K562 (cell line): Measurements from ENCODE around the gene KRT25.

Experiments
- FOXA1 ChIP-seq: fragments of 450-650 bp; IDR thresholded peaks from 2 replicates; pipeline ENCODE4 v1.6.1; 2016; ENCODE audit warnings: mild to moderate bottlenecking, borderline replicate concordance
- POLR2A ChIP-seq: fragments of 450-650 bp; conservative IDR thresholded peaks from 2 replicates; pipeline ENCODE4 v1.6.1; 2016
- ZNF644 ChIP-seq: fragments of 200-800 bp; sonication (Bioruptor generic); IDR thresholded peaks from 2 replicates; pipeline ENCODE4 v1.6.1; 2016; ENCODE audit warnings: low read depth, missing genetic modification characterization, missing compliant biosample characterization
- TF ChIP-seq, protein P1 (sequence below), 3 experiments: IDR thresholded peaks in 2 of 3; conservative IDR thresholded peaks in 1 of 3; 2 replicates each; pipeline ENCODE4 v1.5.1; 2011 to 2012; ENCODE audit warnings: low read length in 3 of 3, mild to moderate bottlenecking in 3 of 3, control low read depth in 2 of 3, improper control_type of control experiment in 1 of 3, inconsistent platforms in 1 of 3, low read depth in 1 of 3, mixed read lengths in 1 of 3, moderate library complexity in 1 of 3; ENCODE audit not compliant: insufficient read depth in 2 of 3
- TF ChIP-seq, protein P2 (sequence below): fragments of 450-650 bp; IDR thresholded peaks from 2 replicates; pipeline ENCODE4 v1.6.1; 2018; ENCODE audit not compliant: partially characterized antibody
- TF ChIP-seq, protein P3 (sequence below): fragments of 450-650 bp; IDR thresholded peaks from 2 replicates; pipeline ENCODE4 v1.6.1; 2016; ENCODE audit warnings: low read depth, mild to moderate bottlenecking, moderate library complexity

DNA sequence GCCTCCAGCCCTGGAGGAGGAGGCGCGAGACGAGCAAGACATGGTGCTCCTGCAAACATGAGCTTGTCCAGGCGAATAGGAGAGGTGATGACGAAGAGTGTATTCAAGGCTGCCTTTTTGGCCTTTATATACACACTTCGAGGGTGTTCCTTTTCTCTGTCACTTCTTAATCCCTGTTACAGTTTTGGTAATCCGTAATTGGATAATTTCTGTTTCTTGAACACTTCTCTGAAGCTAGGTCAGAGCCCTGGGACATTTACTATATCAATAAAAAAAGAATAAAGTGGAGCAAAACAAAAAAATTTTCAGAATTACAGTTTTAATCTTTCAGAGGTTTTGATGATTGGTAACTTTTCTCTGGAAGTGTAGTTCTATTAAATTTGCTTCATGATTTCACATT is 51.5 kb downstream of the KRT25 start, which contains the start of gene KRT24:
- TF ChIP-seq, protein P1, sequence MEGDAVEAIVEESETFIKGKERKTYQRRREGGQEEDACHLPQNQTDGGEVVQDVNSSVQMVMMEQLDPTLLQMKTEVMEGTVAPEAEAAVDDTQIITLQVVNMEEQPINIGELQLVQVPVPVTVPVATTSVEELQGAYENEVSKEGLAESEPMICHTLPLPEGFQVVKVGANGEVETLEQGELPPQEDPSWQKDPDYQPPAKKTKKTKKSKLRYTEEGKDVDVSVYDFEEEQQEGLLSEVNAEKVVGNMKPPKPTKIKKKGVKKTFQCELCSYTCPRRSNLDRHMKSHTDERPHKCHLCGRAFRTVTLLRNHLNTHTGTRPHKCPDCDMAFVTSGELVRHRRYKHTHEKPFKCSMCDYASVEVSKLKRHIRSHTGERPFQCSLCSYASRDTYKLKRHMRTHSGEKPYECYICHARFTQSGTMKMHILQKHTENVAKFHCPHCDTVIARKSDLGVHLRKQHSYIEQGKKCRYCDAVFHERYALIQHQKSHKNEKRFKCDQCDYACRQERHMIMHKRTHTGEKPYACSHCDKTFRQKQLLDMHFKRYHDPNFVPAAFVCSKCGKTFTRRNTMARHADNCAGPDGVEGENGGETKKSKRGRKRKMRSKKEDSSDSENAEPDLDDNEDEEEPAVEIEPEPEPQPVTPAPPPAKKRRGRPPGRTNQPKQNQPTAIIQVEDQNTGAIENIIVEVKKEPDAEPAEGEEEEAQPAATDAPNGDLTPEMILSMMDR (IDR thresholded peaks at IDR 0.05 in 2 of 3, conservative IDR thresholded peaks at IDR 0.05 in 1 of 3; ENCODE audit: insufficient read depth in 2 of 3, low read depth in 1 of 3, low read length in 3 of 3), result no peak
- TF ChIP-seq POLR2A, result no peak
- TF ChIP-seq, protein P2, sequence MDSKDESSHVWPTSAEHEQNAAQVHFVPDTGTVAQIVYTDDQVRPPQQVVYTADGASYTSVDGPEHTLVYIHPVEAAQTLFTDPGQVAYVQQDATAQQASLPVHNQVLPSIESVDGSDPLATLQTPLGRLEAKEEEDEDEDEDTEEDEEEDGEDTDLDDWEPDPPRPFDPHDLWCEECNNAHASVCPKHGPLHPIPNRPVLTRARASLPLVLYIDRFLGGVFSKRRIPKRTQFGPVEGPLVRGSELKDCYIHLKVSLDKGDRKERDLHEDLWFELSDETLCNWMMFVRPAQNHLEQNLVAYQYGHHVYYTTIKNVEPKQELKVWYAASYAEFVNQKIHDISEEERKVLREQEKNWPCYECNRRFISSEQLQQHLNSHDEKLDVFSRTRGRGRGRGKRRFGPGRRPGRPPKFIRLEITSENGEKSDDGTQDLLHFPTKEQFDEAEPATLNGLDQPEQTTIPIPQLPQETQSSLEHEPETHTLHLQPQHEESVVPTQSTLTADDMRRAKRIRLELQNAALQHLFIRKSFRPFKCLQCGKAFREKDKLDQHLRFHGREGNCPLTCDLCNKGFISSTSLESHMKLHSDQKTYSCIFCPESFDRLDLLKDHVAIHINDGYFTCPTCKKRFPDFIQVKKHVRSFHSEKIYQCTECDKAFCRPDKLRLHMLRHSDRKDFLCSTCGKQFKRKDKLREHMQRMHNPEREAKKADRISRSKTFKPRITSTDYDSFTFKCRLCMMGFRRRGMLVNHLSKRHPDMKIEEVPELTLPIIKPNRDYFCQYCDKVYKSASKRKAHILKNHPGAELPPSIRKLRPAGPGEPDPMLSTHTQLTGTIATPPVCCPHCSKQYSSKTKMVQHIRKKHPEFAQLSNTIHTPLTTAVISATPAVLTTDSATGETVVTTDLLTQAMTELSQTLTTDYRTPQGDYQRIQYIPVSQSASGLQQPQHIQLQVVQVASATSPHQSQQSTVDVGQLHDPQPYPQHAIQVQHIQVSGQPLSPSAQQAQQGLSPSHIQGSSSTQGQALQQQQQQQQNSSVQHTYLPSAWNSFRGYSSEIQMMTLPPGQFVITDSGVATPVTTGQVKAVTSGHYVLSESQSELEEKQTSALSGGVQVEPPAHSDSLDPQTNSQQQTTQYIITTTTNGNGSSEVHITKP, result no peak
- TF ChIP-seq FOXA1, result no peak
- no peak for TF ChIP-seq ZNF644 (tag)
- TF ChIP-seq, protein P3, sequence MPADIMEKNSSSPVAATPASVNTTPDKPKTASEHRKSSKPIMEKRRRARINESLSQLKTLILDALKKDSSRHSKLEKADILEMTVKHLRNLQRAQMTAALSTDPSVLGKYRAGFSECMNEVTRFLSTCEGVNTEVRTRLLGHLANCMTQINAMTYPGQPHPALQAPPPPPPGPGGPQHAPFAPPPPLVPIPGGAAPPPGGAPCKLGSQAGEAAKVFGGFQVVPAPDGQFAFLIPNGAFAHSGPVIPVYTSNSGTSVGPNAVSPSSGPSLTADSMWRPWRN, result no peak
